MM.1S (cell line): Measurements from ENCODE around the gene MTHFD1L.

Source experiments
- DNase-seq: peaks from one replicate; pipeline ENCODE4 v3.0.0-alpha.2; 2015
- H2AFZ ChIP-seq: fragments of 300-600 bp; sonication (generic); 2 replicates; pipeline ENCODE4 v1.6.0; 2016; ENCODE audit warnings: antibody characterized with exemption, low read length
- H3F3A ChIP-seq: fragments of 300-600 bp; sonication (generic); 2 replicates; pipeline ENCODE4 v1.6.1; 2016; ENCODE audit warnings: mild to moderate bottlenecking, antibody characterized with exemption, low read length, moderate library complexity, mixed read lengths; ENCODE audit not compliant: insufficient read depth
- H3K27ac ChIP-seq: fragments of 300-600 bp; sonication (generic); 2 replicates; pipeline ENCODE4 v1.5.1; 2016; ENCODE audit warnings: mild to moderate bottlenecking, low read length
- H3K27me3 ChIP-seq: fragments of 300-600 bp; sonication (generic); replicated peaks from 2 replicates; pipeline ENCODE4 v1.6.0; 2016; ENCODE audit warnings: low read length; ENCODE audit not compliant: insufficient read depth
- H3K36me3 ChIP-seq: fragments of 300-600 bp; sonication (generic); replicated peaks from 2 replicates; pipeline ENCODE4 v1.6.1; 2016; ENCODE audit warnings: mild to moderate bottlenecking, low read length, mixed read lengths; ENCODE audit not compliant: insufficient read depth
- H3K4me1 ChIP-seq: fragments of 300-600 bp; sonication (generic); 2 replicates; pipeline ENCODE4 v1.6.1; 2016; ENCODE audit warnings: low read length, mixed read lengths
- H3K4me2 ChIP-seq: fragments of 300-600 bp; sonication (generic); 2 replicates; pipeline ENCODE4 v1.6.0; 2016; ENCODE audit warnings: low read depth, low read length
- H3K4me3 ChIP-seq: fragments of 300-600 bp; sonication (generic); 2 replicates; pipeline ENCODE4 v1.5.1; 2016; ENCODE audit warnings: low read length, mixed read lengths
- H3K79me2 ChIP-seq: fragments of 300-600 bp; sonication (generic); 2 replicates; pipeline ENCODE4 v1.6.1; 2016; ENCODE audit warnings: mixed run types, low read length, mixed read lengths
- H3K9ac ChIP-seq: fragments of 300-600 bp; sonication (generic); 2 replicates; pipeline ENCODE4 v1.6.1; 2016; ENCODE audit warnings: low read length, mixed read lengths
- H3K9me2 ChIP-seq: fragments of 300-600 bp; sonication (generic); replicated peaks from 2 replicates; pipeline ENCODE4 v1.6.1; 2016; ENCODE audit warnings: mild to moderate bottlenecking, low read length, mixed read lengths; ENCODE audit not compliant: insufficient read depth
- H3K9me3 ChIP-seq: fragments of 300-600 bp; sonication (generic); replicated peaks from 2 replicates; pipeline ENCODE4 v1.6.1; 2016; ENCODE audit warnings: mild to moderate bottlenecking, low read length, mixed read lengths; ENCODE audit not compliant: insufficient read depth
- H4K20me1 ChIP-seq: fragments of 300-600 bp; sonication (generic); 2 replicates; pipeline ENCODE4 v1.6.1; 2016; ENCODE audit warnings: mild to moderate bottlenecking, low read length, moderate library complexity, mixed read lengths; ENCODE audit not compliant: insufficient read depth
- CTCF ChIP-seq: fragments of 300-600 bp; sonication (generic); IDR thresholded peaks from 2 replicates; pipeline ENCODE4 v1.5.1; 2016; ENCODE audit warnings: antibody characterized with exemption, low read length, mixed read lengths
- EZH2 ChIP-seq: fragments of 300-600 bp; sonication (generic); optimal IDR thresholded peaks from 2 replicates; pipeline ENCODE3; 2017; ENCODE audit warnings: low read depth, mild to moderate bottlenecking, antibody characterized with exemption, low read length, mixed read lengths
- EZH2phosphoT487 ChIP-seq: fragments of 300-600 bp; sonication (generic); IDR thresholded peaks from 2 replicates; pipeline ENCODE4 v1.6.1; 2018; ENCODE audit warnings: antibody characterized with exemption, low read length

Gene MTHFD1L

GRCh38 chr6:150883521-150883920 is 18.0 kb downstream of the MTHFD1L start:
- Histone ChIP-seq H3K27me3 (no peaks in the 10 kb centered on the region), H3K36me3 (no peaks in the 10 kb centered on the region), H3K4me3 (no peak overlapping the region), H3K4me2 (no peak overlapping the region), H3K27ac (no peak overlapping the region), H2AFZ (no peak overlapping the region), H3K9me2 (no peaks in the 10 kb centered on the region), H3K79me2 (no peaks in the 10 kb centered on the region), H3F3A (no peaks in the 10 kb centered on the region), H3K9ac (no peak overlapping the region), H3K9me3 (no peaks in the 10 kb centered on the region), H4K20me1 (no peaks in the 10 kb centered on the region), H3K4me1 (no peaks in the 10 kb centered on the region)
- TF ChIP-seq CTCF (no peak), EZH2phosphoT487 (no peak), EZH2 (no peak)
- DNase-seq: no peak

- Histone ChIP-seq H3K79me2 (no peaks in the 10 kb centered on the region), H3K9me3 (no peaks in the 10 kb centered on the region), H4K20me1 (no peaks in the 10 kb centered on the region), H3K9me2 (no peaks in the 10 kb centered on the region), H3F3A (no peaks in the 10 kb centered on the region), H3K27ac (no peak overlapping the region), H3K4me1 (no peaks in the 10 kb centered on the region), H3K27me3 (no peaks in the 10 kb centered on the region), H3K9ac (no peak overlapping the region), H2AFZ (no peak overlapping the region), H3K4me2 (no peak overlapping the region), H3K36me3 (no peaks in the 10 kb centered on the region), H3K4me3 (no peak overlapping the region)
- DNase-seq: no peak
- TF ChIP-seq EZH2 (no peak), EZH2phosphoT487 (no peak), CTCF (no peak)
Observed at GRCh38 chr6:150886155-150886554, 20.7 kb downstream of the MTHFD1L start.

GRCh38 chr6:150887978-150888563 is 22.6 kb downstream of the MTHFD1L start:
- no peaks in the 10 kb centered on the region for H3K36me3 ChIP-seq
- H3K9me2 ChIP-seq: no peaks in the 10 kb centered on the region
- H3K27ac ChIP-seq: no peak overlapping the region
- H3K4me3 ChIP-seq: no peak overlapping the region
- H2AFZ ChIP-seq: no peak overlapping the region
- no peaks in the 10 kb centered on the region for H3K9me3 ChIP-seq
- no peak overlapping the region for H3K4me2 ChIP-seq
- H3K27me3 ChIP-seq: no peaks in the 10 kb centered on the region
- DNase-seq: no peak
- no peaks in the 10 kb centered on the region for H3K79me2 ChIP-seq
- TF ChIP-seq EZH2phosphoT487: no peak
- TF ChIP-seq CTCF: no peak
- no peak for TF ChIP-seq EZH2
- H3K4me1 ChIP-seq: no peaks in the 10 kb centered on the region
- H4K20me1 ChIP-seq: no peaks in the 10 kb centered on the region
- H3F3A ChIP-seq: no peaks in the 10 kb centered on the region
- H3K9ac ChIP-seq: no peak overlapping the region
